Progenitor cell of endocrine pancreas (in vitro differentiated cells): Measurements from ENCODE around the gene FAIM2. TPM values are rescaled to one million over a fixed set of nuclear protein-coding genes. Genes with fewer than 3 reads are reported as not detected.

Source experiments
- DNase-seq: peaks from one replicate; pipeline ENCODE4 v3.0.0; 2021; ENCODE audit warnings: low spot score; ENCODE audit not compliant: unreplicated experiment
- H3K27ac Mint-ChIP-seq: 2 replicates; pipeline ENCODE4 v1.8.0; 2021; ENCODE audit warnings: mild to moderate bottlenecking, moderate library complexity, mixed read lengths
- H3K27me3 Mint-ChIP-seq: 2 replicates; pipeline ENCODE4 v1.8.0; 2021; ENCODE audit warnings: mixed read lengths
- H3K36me3 Mint-ChIP-seq: 2 replicates; pipeline ENCODE4 v1.8.0; 2022; ENCODE audit warnings: mixed read lengths; ENCODE audit not compliant: insufficient read depth
- H3K4me1 Mint-ChIP-seq: 2 replicates; pipeline ENCODE4 v1.8.0; 2021; ENCODE audit warnings: low read depth, mixed read lengths
- H3K4me3 Mint-ChIP-seq: 2 replicates; pipeline ENCODE4 v1.8.0; 2021; ENCODE audit warnings: low read depth, mild to moderate bottlenecking, moderate library complexity, mixed read lengths
- H3K9me3 Mint-ChIP-seq: 2 replicates; pipeline ENCODE4 v1.8.0; 2021; ENCODE audit warnings: low read depth, mixed read lengths
- CTCF ChIP-seq: fragments of 200-600 bp; sonication (generic); IDR thresholded peaks from one replicate; pipeline ENCODE4 v1.5.0; 2021; ENCODE audit warnings: antibody characterized with exemption, mild to moderate bottlenecking; ENCODE audit not compliant: unreplicated experiment
- total RNA-seq: library from RNA; stranded (reverse); gene quantifications from 2 replicates; pipeline ENCODE4 v1.2.1, GENCODE V29; 2021

Gene FAIM2
- total RNA-seq, 1 donor from 2014 or later = not detected

GRCh38 chr12:49876070-49876469 is 27.6 kb downstream of the FAIM2 start:
- no peak overlapping the region for H3K27ac Mint-ChIP-seq
- H3K27me3 Mint-ChIP-seq = no peaks in the 10 kb centered on the region
- H3K36me3 Mint-ChIP-seq = no peaks in the 10 kb centered on the region
- no peak for DNase-seq
- no peak for TF ChIP-seq CTCF
- H3K4me1 Mint-ChIP-seq = no peaks in the 10 kb centered on the region
- H3K9me3 Mint-ChIP-seq = peaks cover 22% of the 10 kb centered on the region
- H3K4me3 Mint-ChIP-seq = no peak overlapping the region

- Mint-ChIP-seq H3K4me1 (no peaks in the 10 kb centered on the region), H3K27me3 (no peaks in the 10 kb centered on the region), H3K36me3 (no peaks in the 10 kb centered on the region), H3K4me3 (no peak overlapping the region), H3K27ac (no peak overlapping the region), H3K9me3 (peaks cover 21% of the 10 kb centered on the region)
- TF ChIP-seq CTCF = no peak
- no peak for DNase-seq
Measured at GRCh38 chr12:49875115-49875720, 28.5 kb downstream of the FAIM2 start.

- TF ChIP-seq CTCF = no peak
- Mint-ChIP-seq H3K4me3 (no peak overlapping the region), H3K27me3 (no peaks in the 10 kb centered on the region), H3K27ac (no peak overlapping the region), H3K4me1 (no peaks in the 10 kb centered on the region), H3K36me3 (no peaks in the 10 kb centered on the region), H3K9me3 (peaks cover 12% of the 10 kb centered on the region)
- DNase-seq = no peak
Measured at GRCh38 chr12:49874142-49874897, 29.4 kb downstream of the FAIM2 start.

- H3K27me3 Mint-ChIP-seq = no peaks in the 10 kb centered on the region
- DNase-seq = no peak
- H3K4me1 Mint-ChIP-seq = peaks cover 5% of the 10 kb centered on the region
- H3K27ac Mint-ChIP-seq = no peak overlapping the region
- H3K9me3 Mint-ChIP-seq = peaks cover 3% of the 10 kb centered on the region
- H3K4me3 Mint-ChIP-seq = no peak overlapping the region
- TF ChIP-seq CTCF = no peak
- no peaks in the 10 kb centered on the region for H3K36me3 Mint-ChIP-seq
Measured at GRCh38 chr12:49873361-49873934, 30.3 kb downstream of the FAIM2 start.

GRCh38 chr12:49872781-49873181 is 30.9 kb downstream of the FAIM2 start:
- no peak for TF ChIP-seq CTCF

More at GRCh38 chr12:49872781-49873181, 30.9 kb downstream of the FAIM2 start:
- H3K27me3 Mint-ChIP-seq = peaks cover 2% of the 10 kb centered on the region
- no peaks in the 10 kb centered on the region for H3K36me3 Mint-ChIP-seq
- H3K9me3 Mint-ChIP-seq = peaks cover under 1% of the 10 kb centered on the region
- no peak for DNase-seq
- no peak overlapping the region for H3K27ac Mint-ChIP-seq
- peaks cover 8% of the 10 kb centered on the region for H3K4me1 Mint-ChIP-seq
- no peak overlapping the region for H3K4me3 Mint-ChIP-seq
